ENCODE measurements around the gene GPD1L. TPM values are rescaled to one million over a fixed set of nuclear protein-coding genes. Genes with fewer than 3 reads are reported as not detected.

GPD1L gene
- total and polyA plus RNA-seq, 2 of the 13 experiments (the other 11 are each of a cell fraction or from before 2014, with no cell fraction given): 4.9 to 13.7 TPM

DNA sequence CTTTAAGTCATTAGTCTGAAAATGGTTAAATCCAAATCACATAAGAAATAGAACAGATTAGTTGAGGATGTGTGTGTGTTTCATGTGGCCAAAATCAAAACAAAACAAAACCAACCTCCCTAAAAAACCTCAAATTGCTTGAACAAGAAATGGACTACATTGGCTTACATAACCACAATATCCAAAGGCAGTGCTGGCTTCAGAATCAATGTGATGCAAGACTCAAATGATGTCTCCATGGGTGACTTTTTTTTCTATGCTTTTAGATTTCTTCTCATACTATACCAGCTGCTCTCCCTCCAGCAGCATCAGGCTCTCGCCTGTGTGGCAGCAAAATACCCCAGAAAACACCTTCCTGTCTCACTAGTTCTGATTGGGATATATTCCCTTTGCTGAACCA is 96.1 kb downstream of the GPD1L start:
- no peak overlapping the region for H3K4me3 ChIP-seq (replicated peaks in 1 of 3; ENCODE audit: insufficient read depth in 1 of 3, low read depth in 2 of 3, low read length in 3 of 3)
- H2AFZ ChIP-seq (ENCODE audit: low read length): no peak overlapping the region
- no peak overlapping the region for H3K4me2 ChIP-seq (ENCODE audit: low read depth, low read length)
- ATAC-seq (no peak), DNase-seq (ENCODE audit: low spot score) (no peak), FAIRE-seq (no peak)
- in situ Hi-C loops (cut with HindIII; ENCODE audit: extremely low pct_ligation_motif_present, low pct_unique_long_range_greater_than_20kb): loop anchor here (25.0 kb wide), 1 partner anchor 460 kb away; no protein-coding TSS in a partner anchor
- H3K9ac ChIP-seq (ENCODE audit: insufficient read depth, low read depth, low read length): no peak overlapping the region
- no TSS peak for BruUV-seq (replicated peaks)
- no peak overlapping the region for H3K27ac ChIP-seq (ENCODE audit: extremely low read length, insufficient read depth, low read length)
- peaks cover 0 to 2% of the 10 kb centered on the region in 2 experiments; a peak in 1 of 5 replicates for H3K27me3 ChIP-seq (ENCODE audit: control insufficient read depth in 1 of 2, insufficient read depth in 2 of 2, low read length in 2 of 2)
- H3K4me1 ChIP-seq (ENCODE audit: insufficient read depth, low read length): peaks cover 25% of the 10 kb centered on the region
- 84% methylated on average over 1 of the region's 1 CpG for WGBS (ENCODE audit: low lambda C conversion rate)
- intact Hi-C loops (cut with micrococcal nuclease; ENCODE audit: unreplicated experiment): no loop called here
- POLR2A ChIA-PET: no interaction called here
- no peaks in the 10 kb centered on the region for H4K20me1 ChIP-seq (ENCODE audit: insufficient read depth, low read length)
- H3K9me3 ChIP-seq (ENCODE audit: low read length): no peaks in the 10 kb centered on the region
- H3K79me2 ChIP-seq (ENCODE audit: insufficient read depth, low read length): no peaks in the 10 kb centered on the region
- CTCF ChIA-PET (ENCODE audit: low intra/inter-chr PET ratio, low total read pairs): no interaction called here
- no peaks in the 10 kb centered on the region for H3K36me3 ChIP-seq (replicated peaks in 1 of 2; ENCODE audit: control insufficient read depth in 1 of 2, insufficient read depth in 2 of 2, low read length in 2 of 2)
- TF ChIP-seq ZNF510 (CRISPR knock-in tag; IDR thresholded peaks at IDR 0.05; ENCODE audit: low read depth): no peak
- TF ChIP-seq, protein P1, sequence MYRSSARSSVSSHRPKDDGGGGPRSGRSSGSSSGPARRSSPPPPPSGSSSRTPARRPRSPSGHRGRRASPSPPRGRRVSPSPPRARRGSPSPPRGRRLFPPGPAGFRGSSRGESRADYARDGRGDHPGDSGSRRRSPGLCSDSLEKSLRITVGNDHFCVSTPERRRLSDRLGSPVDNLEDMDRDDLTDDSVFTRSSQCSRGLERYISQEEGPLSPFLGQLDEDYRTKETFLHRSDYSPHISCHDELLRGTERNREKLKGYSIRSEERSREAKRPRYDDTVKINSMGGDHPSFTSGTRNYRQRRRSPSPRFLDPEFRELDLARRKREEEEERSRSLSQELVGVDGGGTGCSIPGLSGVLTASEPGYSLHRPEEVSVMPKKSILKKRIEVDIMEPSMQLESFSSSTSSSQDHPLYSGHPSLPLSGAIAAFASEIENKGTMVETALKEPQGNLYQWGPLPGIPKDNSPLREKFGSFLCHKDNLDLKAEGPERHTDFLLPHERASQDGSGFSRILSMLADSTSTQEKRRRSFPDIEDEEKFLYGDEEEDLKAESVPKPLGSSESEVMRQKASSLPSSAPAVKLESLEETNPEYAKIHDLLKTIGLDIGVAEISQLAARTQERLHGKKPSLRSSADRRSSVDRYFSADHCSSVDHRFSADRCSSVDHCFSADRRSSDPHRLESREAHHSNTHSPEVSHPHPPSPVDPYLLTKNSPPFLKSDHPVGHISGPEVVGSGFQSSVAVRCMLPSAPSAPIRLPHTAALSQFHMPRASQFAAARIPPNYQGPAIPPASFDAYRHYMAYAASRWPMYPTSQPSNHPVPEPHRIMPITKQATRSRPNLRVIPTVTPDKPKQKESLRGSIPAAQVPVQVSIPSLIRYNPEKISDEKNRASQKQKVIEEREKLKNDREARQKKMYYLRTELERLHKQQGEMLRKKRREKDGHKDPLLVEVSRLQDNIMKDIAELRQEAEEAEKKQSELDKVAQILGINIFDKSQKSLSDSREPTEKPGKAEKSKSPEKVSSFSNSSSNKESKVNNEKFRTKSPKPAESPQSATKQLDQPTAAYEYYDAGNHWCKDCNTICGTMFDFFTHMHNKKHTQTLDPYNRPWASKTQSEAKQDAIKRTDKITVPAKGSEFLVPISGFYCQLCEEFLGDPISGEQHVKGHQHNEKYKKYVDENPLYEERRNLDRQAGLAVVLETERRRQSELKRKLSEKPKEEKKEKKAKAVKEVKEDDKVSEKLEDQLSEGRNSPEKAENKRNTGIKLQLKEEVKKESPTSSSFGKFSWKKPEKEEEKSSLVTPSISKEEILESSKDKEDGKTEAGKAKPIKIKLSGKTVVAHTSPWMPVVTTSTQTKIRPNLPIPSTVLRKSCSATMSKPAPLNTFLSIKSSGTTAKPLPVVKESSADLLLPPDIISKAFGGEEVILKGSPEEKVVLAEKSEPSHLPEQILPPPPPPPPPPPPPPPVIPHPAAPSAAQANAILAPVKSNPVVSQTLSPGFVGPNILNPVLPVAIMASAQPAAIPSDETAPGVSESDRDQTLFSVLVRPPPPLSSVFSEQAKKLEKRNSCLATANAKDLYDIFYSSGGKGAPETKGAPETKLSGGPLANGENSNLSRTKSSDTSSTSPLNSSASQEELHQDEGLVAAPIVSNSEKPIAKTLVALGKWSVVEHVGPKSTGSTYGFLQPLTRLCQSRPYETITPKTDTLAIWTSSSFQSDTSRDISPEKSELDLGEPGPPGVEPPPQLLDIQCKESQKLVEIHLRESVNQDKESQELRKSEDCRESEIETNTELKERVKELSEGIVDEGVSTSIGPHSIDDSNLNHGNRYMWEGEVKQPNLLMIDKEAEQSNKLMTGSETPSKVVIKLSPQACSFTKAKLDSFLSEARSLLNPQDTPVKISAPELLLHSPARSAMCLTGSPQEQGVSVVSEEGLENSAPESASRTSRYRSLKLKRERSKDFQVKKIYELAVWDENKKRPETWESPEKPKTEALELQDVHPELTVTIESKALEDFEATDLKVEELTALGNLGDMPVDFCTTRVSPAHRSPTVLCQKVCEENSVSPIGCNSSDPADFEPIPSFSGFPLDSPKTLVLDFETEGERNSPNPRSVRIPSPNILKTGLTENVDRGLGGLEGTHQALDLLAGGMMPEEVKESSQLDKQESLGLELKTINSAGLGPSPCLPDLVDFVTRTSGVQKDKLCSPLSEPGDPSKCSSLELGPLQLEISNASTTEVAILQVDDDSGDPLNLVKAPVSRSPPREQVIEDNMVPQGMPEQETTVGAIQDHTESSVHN (CRISPR knock-in tag; IDR thresholded peaks at IDR 0.05): no peak
- no peak for TF ChIP-seq KDM4B (CRISPR knock-in tag; IDR thresholded peaks at IDR 0.05)
- no peak for TF ChIP-seq SRSF1 (optimal IDR thresholded peaks at IDR 0.05; ENCODE audit: low read depth, low read length)
- no peak for TF ChIP-seq ZMYM3 (CRISPR knock-in tag; IDR thresholded peaks at IDR 0.05)
- no peak for TF ChIP-seq GPN1 (CRISPR knock-in tag; IDR thresholded peaks at IDR 0.05; ENCODE audit: borderline replicate concordance)
- no peak for TF ChIP-seq ZFAT (CRISPR knock-in tag; conservative IDR thresholded peaks at IDR 0.05)
- TF ChIP-seq SP2 (CRISPR knock-in tag; IDR thresholded peaks at IDR 0.05): no peak
- TF ChIP-seq SSRP1 (CRISPR knock-in tag; IDR thresholded peaks at IDR 0.05): no peak
- TF ChIP-seq, protein P2, sequence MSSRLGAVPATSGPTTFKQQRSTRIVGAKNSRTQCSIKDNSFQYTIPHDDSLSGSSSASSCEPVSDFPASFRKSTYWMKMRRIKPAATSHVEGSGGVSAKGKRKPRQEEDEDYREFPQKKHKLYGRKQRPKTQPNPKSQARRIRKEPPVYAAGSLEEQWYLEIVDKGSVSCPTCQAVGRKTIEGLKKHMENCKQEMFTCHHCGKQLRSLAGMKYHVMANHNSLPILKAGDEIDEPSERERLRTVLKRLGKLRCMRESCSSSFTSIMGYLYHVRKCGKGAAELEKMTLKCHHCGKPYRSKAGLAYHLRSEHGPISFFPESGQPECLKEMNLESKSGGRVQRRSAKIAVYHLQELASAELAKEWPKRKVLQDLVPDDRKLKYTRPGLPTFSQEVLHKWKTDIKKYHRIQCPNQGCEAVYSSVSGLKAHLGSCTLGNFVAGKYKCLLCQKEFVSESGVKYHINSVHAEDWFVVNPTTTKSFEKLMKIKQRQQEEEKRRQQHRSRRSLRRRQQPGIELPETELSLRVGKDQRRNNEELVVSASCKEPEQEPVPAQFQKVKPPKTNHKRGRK (CRISPR knock-in tag; IDR thresholded peaks at IDR 0.05): no peak
- TF ChIP-seq, protein P3, sequence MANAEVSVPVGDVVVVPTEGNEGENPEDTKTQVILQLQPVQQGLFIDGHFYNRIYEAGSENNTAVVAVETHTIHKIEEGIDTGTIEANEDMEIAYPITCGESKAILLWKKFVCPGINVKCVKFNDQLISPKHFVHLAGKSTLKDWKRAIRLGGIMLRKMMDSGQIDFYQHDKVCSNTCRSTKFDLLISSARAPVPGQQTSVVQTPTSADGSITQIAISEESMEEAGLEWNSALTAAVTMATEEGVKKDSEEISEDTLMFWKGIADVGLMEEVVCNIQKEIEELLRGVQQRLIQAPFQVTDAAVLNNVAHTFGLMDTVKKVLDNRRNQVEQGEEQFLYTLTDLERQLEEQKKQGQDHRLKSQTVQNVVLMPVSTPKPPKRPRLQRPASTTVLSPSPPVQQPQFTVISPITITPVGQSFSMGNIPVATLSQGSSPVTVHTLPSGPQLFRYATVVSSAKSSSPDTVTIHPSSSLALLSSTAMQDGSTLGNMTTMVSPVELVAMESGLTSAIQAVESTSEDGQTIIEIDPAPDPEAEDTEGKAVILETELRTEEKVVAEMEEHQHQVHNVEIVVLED (CRISPR knock-in tag; IDR thresholded peaks at IDR 0.05; ENCODE audit: borderline replicate concordance): no peak
- TF ChIP-seq ZZZ3 (CRISPR knock-in tag; IDR thresholded peaks at IDR 0.05; ENCODE audit: borderline replicate concordance): no peak
- TF ChIP-seq, protein P4, sequence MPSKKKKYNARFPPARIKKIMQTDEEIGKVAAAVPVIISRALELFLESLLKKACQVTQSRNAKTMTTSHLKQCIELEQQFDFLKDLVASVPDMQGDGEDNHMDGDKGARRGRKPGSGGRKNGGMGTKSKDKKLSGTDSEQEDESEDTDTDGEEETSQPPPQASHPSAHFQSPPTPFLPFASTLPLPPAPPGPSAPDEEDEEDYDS (CRISPR knock-in tag; IDR thresholded peaks at IDR 0.05): no peak
- TF ChIP-seq PRMT3 (CRISPR knock-in tag; IDR thresholded peaks at IDR 0.05; ENCODE audit: borderline replicate concordance, low read depth): no peak
